Lower lobe of right lung (tissue), 2 donors: Measurements from ENCODE around the gene MAP3K13. TPM values are rescaled to one million over a fixed set of nuclear protein-coding genes. Genes with fewer than 3 reads are reported as not detected.

Experiments used
- ATAC-seq, 2 donors: fragments of 200-7000 bp; cut with Tn5 transposase; one replicate each; pipeline ENCODE4 v1.9.1; 2020 to 2022; ENCODE audit warnings: mild to moderate bottlenecking in 2 of 2, moderate library complexity in 2 of 2
- DNase-seq: peaks from one replicate; pipeline ENCODE4 v3.0.0-alpha.2; 2020
- H3K27ac ChIP-seq: fragments of 200-600 bp; one replicate; pipeline ENCODE4 v1.8.0; 2022
- H3K27me3 ChIP-seq: fragments of 200-600 bp; one replicate; pipeline ENCODE4 v1.8.0; 2022; ENCODE audit warnings: low read depth
- H3K36me3 ChIP-seq: fragments of 200-600 bp; one replicate; pipeline ENCODE4 v1.8.0; 2022; ENCODE audit warnings: mild to moderate bottlenecking
- H3K4me1 ChIP-seq: fragments of 200-600 bp; one replicate; pipeline ENCODE4 v1.8.0; 2022
- H3K4me3 ChIP-seq: fragments of 200-600 bp; one replicate; pipeline ENCODE4 v1.8.0; 2022; ENCODE audit warnings: mild to moderate bottlenecking
- H3K9me3 ChIP-seq: fragments of 200-600 bp; one replicate; pipeline ENCODE4 v1.8.0; 2022
- CTCF ChIP-seq: fragments of 200-600 bp; IDR thresholded peaks from one replicate; pipeline ENCODE4 v1.8.0; 2022; ENCODE audit warnings: antibody characterized with exemption, mild to moderate bottlenecking
- intact Hi-C: fragments of 100-400 bp; cut with DNase I; formaldehyde crosslinking; loops from one replicate; pipeline ENCODE4 v1.11.0; 2022
- total RNA-seq: library from RNA; stranded (reverse); fragmentation: NEBNext Ultra II Directional; extraction: Animal tissue kit (Norgen Biotek cat#: 25700); gene quantifications from one replicate; pipeline ENCODE4 v1.2.1, GENCODE V29; 2021
- donor health status: DM: no; HTN: yes; CAD: no; lungs with severe emphysema.

Gene MAP3K13
- total RNA-seq, 1 donor from 2014 or later, result 35.4 TPM

- ATAC-seq, result no peak
- intact Hi-C loops, result no loop called here
- Histone ChIP-seq H3K27me3 (no peaks in the 10 kb centered on the region), H3K4me3 (no peak overlapping the region), H3K27ac (no peak overlapping the region), H3K4me1 (peaks cover 14% of the 10 kb centered on the region), H3K9me3 (no peaks in the 10 kb centered on the region), H3K36me3 (no peaks in the 10 kb centered on the region)
- no peak for DNase-seq
- TF ChIP-seq CTCF, result no peak
Observed at GRCh38 chr3:185327062-185327461, 35.9 kb upstream of the MAP3K13 start.

DNA sequence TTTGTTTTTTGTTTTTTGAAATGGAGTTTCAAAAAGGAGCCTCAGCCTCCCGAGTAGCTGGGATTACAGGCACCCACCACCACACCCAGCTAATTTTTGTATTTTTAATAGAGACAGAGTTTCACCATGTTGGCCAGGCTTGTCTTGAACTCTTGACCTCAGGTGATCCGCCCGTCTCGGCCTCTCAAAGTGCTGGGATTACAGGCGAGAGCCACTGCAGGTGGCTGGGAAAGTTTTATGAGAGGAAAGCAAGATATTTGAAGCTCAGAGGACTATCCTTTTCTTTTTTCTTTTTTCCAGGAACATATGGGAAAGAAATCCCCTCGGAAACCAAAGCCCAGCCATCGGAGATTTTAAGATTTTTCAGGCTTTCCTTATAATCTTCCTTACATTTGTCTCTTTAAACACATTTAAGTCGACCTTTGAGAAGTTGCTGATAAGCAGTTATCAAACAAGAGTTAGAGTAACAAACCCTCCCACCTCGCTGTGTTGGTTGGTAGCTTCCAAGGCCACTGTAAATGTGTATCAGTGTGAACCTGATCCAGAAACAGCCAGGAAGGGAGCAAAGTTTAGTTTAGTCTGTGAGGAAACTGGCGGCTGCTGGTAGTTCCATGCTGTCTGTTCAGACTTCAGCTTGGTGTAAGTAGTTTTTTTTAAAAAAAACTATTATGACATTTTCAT is 34.5 kb upstream of the MAP3K13 start:
- H3K36me3 ChIP-seq, result no peaks in the 10 kb centered on the region
- peak overlapping the region; percentile 78 for H3K27ac ChIP-seq
- peaks cover 22% of the 10 kb centered on the region for H3K4me1 ChIP-seq
- ATAC-seq (peak; percentile 51 to 55), DNase-seq (no peak)
- TF ChIP-seq CTCF, result no peak
- H3K27me3 ChIP-seq, result no peaks in the 10 kb centered on the region
- intact Hi-C loops, result no loop called here
- no peaks in the 10 kb centered on the region for H3K9me3 ChIP-seq
- peak overlapping the region; percentile 24 for H3K4me3 ChIP-seq

- DNase-seq (peak; percentile 68), ATAC-seq (peak; percentile 64 to 73)
- Histone ChIP-seq H3K27ac (peak overlapping the region; percentile 78), H3K36me3 (no peaks in the 10 kb centered on the region), H3K4me1 (peaks cover 22% of the 10 kb centered on the region), H3K27me3 (no peaks in the 10 kb centered on the region), H3K9me3 (no peaks in the 10 kb centered on the region), H3K4me3 (no peak overlapping the region)
- no peak for TF ChIP-seq CTCF
- intact Hi-C loops, result no loop called here
Observed at GRCh38 chr3:185330238-185330637, 32.7 kb upstream of the MAP3K13 start.

GRCh38 chr3:185330644-185331043 is 32.3 kb upstream of the MAP3K13 start:
- Histone ChIP-seq H3K27me3 (no peaks in the 10 kb centered on the region), H3K27ac (peak overlapping the region; percentile 78), H3K36me3 (no peaks in the 10 kb centered on the region), H3K4me3 (no peak overlapping the region), H3K4me1 (peaks cover 22% of the 10 kb centered on the region), H3K9me3 (no peaks in the 10 kb centered on the region)
- peak; percentile 51 to 55 for ATAC-seq
- DNase-seq, result no peak
- intact Hi-C loops, result no loop called here
- no peak for TF ChIP-seq CTCF

DNA sequence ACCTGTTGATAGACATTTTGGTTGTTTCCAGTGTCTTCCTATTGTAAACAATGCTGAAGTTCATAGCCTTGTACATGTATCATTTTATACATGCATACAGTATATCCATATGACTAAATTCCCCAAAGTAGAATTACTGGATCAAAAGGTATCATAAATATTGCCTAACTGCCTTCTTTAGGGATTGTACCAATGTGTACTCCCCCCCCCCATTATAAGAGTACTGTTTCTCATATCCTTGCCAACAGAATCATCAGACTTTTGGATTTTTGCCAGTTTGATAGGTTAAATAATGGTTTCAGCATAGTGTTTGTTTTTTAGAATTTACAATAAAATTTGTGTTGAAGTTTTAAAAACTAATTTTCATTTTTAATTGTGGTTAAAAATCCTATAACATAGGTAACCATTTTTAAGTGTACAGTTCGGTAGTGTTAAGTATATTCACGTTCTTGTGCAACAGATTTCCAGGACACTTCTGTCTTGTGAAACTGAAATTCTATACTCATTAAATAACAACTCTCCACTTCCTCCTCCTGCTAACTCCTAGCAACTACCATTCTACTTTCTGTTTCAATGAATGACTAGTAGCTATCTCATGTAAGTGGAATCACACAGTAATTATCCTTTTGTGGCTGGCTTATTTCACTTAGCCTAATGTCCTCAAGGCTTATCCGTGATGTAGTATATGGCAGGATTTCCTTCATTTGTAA is 30.8 kb upstream of the MAP3K13 start:
- no peak for TF ChIP-seq CTCF
- peak overlapping the region; percentile 26 for H3K27ac ChIP-seq
- no peaks in the 10 kb centered on the region for H3K27me3 ChIP-seq
- no peak for DNase-seq
- intact Hi-C loops, result no loop called here
- no peak overlapping the region for H3K4me3 ChIP-seq
- peaks cover 22% of the 10 kb centered on the region for H3K4me1 ChIP-seq
- H3K36me3 ChIP-seq, result no peaks in the 10 kb centered on the region
- ATAC-seq, result peak; percentile 73 to 74
- H3K9me3 ChIP-seq, result no peaks in the 10 kb centered on the region
